ENCODE results near the gene CARD11.

The CARD11 gene

GRCh38 chr7:3076700-3077099 lies 33.0 kb upstream of the CARD11 start:
- no peak overlapping the region for H3K4me2 ChIP-seq
- peaks cover 45% of the 10 kb centered on the region for H3K4me1 ChIP-seq
- no peak overlapping the region for H3K9ac ChIP-seq
- H3K36me3 ChIP-seq: no peaks in the 10 kb centered on the region
- H3K27me3 ChIP-seq: no peaks in the 10 kb centered on the region
- H4K20me1 ChIP-seq: no peaks in the 10 kb centered on the region
- peaks cover 49% of the 10 kb centered on the region for H3K9me3 ChIP-seq
- H3K27ac ChIP-seq: no peak overlapping the region
- H3K4me3 ChIP-seq: no peak overlapping the region
- no peak for TF ChIP-seq Cebpa-rat (IDR thresholded peaks at IDR 0.05)

- Histone ChIP-seq H3K27me3 (no peaks in the 10 kb centered on the region), H3K9ac (no peak overlapping the region), H3K4me2 (no peak overlapping the region), H3K36me3 (no peaks in the 10 kb centered on the region), H3K9me3 (peaks cover 50% of the 10 kb centered on the region), H3K4me3 (no peak overlapping the region), H3K4me1 (peaks cover 40% of the 10 kb centered on the region), H3K27ac (no peak overlapping the region), H4K20me1 (no peaks in the 10 kb centered on the region)
- no peak for TF ChIP-seq Cebpa-rat (IDR thresholded peaks at IDR 0.05)
Measured at GRCh38 chr7:3076163-3076562, 32.5 kb upstream of the CARD11 start.

- H3K4me2 ChIP-seq: no peak overlapping the region
- no peak for TF ChIP-seq Cebpa-rat (IDR thresholded peaks at IDR 0.05)
- H4K20me1 ChIP-seq: no peaks in the 10 kb centered on the region
- no peak overlapping the region for H3K27ac ChIP-seq
- no peak overlapping the region for H3K4me3 ChIP-seq
- H3K9ac ChIP-seq: no peak overlapping the region
- peaks cover 50% of the 10 kb centered on the region for H3K9me3 ChIP-seq
- H3K4me1 ChIP-seq: peaks cover 32% of the 10 kb centered on the region
- H3K27me3 ChIP-seq: no peaks in the 10 kb centered on the region
- no peaks in the 10 kb centered on the region for H3K36me3 ChIP-seq
Measured at GRCh38 chr7:3075441-3075840, 31.8 kb upstream of the CARD11 start.

- Histone ChIP-seq H3K27me3 (no peaks in the 10 kb centered on the region), H3K9ac (no peak overlapping the region), H3K36me3 (no peaks in the 10 kb centered on the region), H4K20me1 (no peaks in the 10 kb centered on the region), H3K27ac (no peak overlapping the region), H3K4me2 (no peak overlapping the region), H3K4me1 (peaks cover 34% of the 10 kb centered on the region), H3K4me3 (no peak overlapping the region), H3K9me3 (peaks cover 43% of the 10 kb centered on the region)
- no peak for TF ChIP-seq Cebpa-rat (IDR thresholded peaks at IDR 0.05)
Measured at GRCh38 chr7:3074459-3074821, 30.8 kb upstream of the CARD11 start.

DNA sequence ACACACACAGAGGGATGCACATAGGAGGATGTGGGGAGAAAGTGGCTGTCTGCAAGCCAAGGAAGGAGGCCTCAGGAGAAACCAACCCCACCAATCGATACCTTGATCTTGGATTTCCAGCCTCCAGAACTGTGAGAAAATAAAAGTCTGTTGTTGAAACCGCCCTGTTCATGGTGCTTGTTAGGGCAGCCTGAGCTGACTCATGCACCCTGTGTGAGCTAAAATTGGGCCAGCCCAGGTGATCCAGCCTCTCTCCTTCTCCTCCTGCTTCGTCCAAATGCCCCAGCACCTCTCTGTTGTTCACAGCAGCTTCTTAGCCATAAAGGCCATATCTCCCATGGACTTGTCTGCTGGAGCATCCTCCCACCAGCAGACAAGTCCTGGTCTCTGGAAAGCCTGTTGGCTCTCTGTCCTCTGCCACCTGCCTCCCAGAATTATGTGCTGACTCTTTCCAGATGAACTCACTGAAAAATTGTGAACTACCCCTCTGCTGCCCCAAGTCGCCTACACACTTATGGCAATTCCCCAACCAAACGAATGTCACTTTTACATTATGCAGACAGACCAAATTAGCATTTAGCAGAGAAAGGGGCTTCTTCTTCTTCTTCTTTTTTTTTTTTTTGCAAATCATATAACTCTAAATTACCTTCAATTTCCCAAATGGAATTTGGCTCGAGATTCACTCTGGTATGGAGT lies 30.2 kb upstream of the CARD11 start:
- Histone ChIP-seq H4K20me1 (no peaks in the 10 kb centered on the region), H3K27me3 (no peaks in the 10 kb centered on the region), H3K4me2 (no peak overlapping the region), H3K9me3 (peaks cover 43% of the 10 kb centered on the region), H3K4me1 (peaks cover 34% of the 10 kb centered on the region), H3K27ac (no peak overlapping the region), H3K9ac (no peak overlapping the region), H3K36me3 (no peaks in the 10 kb centered on the region), H3K4me3 (no peak overlapping the region)
- no peak for TF ChIP-seq Cebpa-rat (IDR thresholded peaks at IDR 0.05)

DNA sequence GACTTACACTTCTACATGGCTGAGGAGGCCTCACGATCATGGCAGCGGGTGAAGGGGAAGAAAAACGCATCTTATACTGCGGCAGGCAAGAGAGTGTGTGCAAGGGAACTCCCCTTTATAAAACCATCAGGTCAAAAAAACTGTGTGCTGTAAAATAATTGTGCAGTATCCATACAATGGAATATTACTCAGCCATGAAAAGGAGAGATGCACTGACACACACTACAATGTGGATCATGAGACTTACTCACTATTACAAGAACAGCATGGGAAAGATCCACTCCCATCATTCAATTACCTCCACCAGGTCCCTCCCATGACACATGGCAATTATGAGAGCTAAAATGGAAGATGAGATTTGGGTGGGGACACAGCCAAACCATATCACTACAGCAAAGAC lies 27.2 kb upstream of the CARD11 start:
- Histone ChIP-seq H3K4me2 (no peak overlapping the region), H3K4me1 (peaks cover 45% of the 10 kb centered on the region), H3K4me3 (no peak overlapping the region), H3K27ac (no peak overlapping the region), H3K9me3 (peaks cover 26% of the 10 kb centered on the region), H3K27me3 (no peaks in the 10 kb centered on the region), H3K36me3 (no peaks in the 10 kb centered on the region), H4K20me1 (no peaks in the 10 kb centered on the region), H3K9ac (no peak overlapping the region)
- TF ChIP-seq Cebpa-rat (IDR thresholded peaks at IDR 0.05): no peak

- Histone ChIP-seq H3K27ac (peak overlapping the region; percentile 14; the same call in 1 of the 2 replicates), H3K9me3 (peaks cover 16% of the 10 kb centered on the region), H3K9ac (no peak overlapping the region; the same call in 1 of the 2 replicates), H3K36me3 (no peaks in the 10 kb centered on the region), H3K4me2 (peak overlapping the region; percentile 88), H3K4me1 (peaks cover 55% of the 10 kb centered on the region), H3K4me3 (peak overlapping the region; percentile 31; the same call in 1 of the 2 replicates), H3K27me3 (no peaks in the 10 kb centered on the region), H4K20me1 (no peaks in the 10 kb centered on the region)
- TF ChIP-seq Cebpa-rat (IDR thresholded peaks at IDR 0.05): peak; percentile 84
Measured at GRCh38 chr7:3069771-3070449, 26.2 kb upstream of the CARD11 start.

GRCh38 chr7:3068530-3068929 lies 24.9 kb upstream of the CARD11 start:
- H3K4me1 ChIP-seq: peaks cover 69% of the 10 kb centered on the region
- H3K36me3 ChIP-seq: no peaks in the 10 kb centered on the region
- H3K27me3 ChIP-seq: no peaks in the 10 kb centered on the region
- TF ChIP-seq Cebpa-rat (IDR thresholded peaks at IDR 0.05): peak; percentile 78; the same call in 1 of the 2 replicates
- H3K27ac ChIP-seq: peak overlapping the region; percentile 22; the same call in 1 of the 2 replicates
- H3K9ac ChIP-seq: no peak overlapping the region; the same call in 1 of the 2 replicates
- H4K20me1 ChIP-seq: no peaks in the 10 kb centered on the region
- H3K4me3 ChIP-seq: no peak overlapping the region
- H3K9me3 ChIP-seq: peaks cover 16% of the 10 kb centered on the region
- peak overlapping the region; percentile 88 for H3K4me2 ChIP-seq

GRCh38 chr7:3067606-3068380 lies 24.1 kb upstream of the CARD11 start:
- H3K27ac ChIP-seq: peak overlapping the region; percentile 31; the same call in 1 of the 2 replicates
- H3K4me3 ChIP-seq: no peak overlapping the region

More at GRCh38 chr7:3067606-3068380, 24.1 kb upstream of the CARD11 start:
- no peaks in the 10 kb centered on the region for H4K20me1 ChIP-seq
- no peak overlapping the region; the same call in 1 of the 2 replicates for H3K9ac ChIP-seq
- TF ChIP-seq Cebpa-rat (IDR thresholded peaks at IDR 0.05): no peak
- peak overlapping the region; percentile 88 for H3K4me2 ChIP-seq
- H3K9me3 ChIP-seq: peaks cover 16% of the 10 kb centered on the region
- peaks cover 76% of the 10 kb centered on the region for H3K4me1 ChIP-seq
- no peaks in the 10 kb centered on the region for H3K36me3 ChIP-seq
- no peaks in the 10 kb centered on the region for H3K27me3 ChIP-seq
